GM23338 (cell line): ENCODE results near the gene SMYD3.

Experiments used
- CREB1 ChIP-seq: fragments of 250-450 bp; sonication (Bioruptor Pico); IDR thresholded peaks from 2 replicates; pipeline ENCODE4 v1.5.0; 2020; ENCODE audit warnings: low read depth, mild to moderate bottlenecking, moderate library complexity
- CTCF ChIP-seq, 2 experiments: fragments of 200-600 bp in 1 of 2; sonication (generic) in 1 of 2; conservative IDR thresholded peaks; 2 replicates each; pipeline versions ENCODE4 v1.5.1 to v1.6.1; 2016 to 2017; ENCODE audit warnings: antibody characterized with exemption in 2 of 2, low read depth in 2 of 2, mild to moderate bottlenecking in 2 of 2, moderate library complexity in 1 of 2
- EZH2 ChIP-seq: fragments of 200-600 bp; sonication (generic); IDR thresholded peaks from one replicate; pipeline ENCODE4 v1.8.0; 2017; ENCODE audit warnings: antibody characterized with exemption, mild to moderate bottlenecking, low read depth; ENCODE audit not compliant: unreplicated experiment
- EZH2phosphoT487 ChIP-seq: fragments of 200-600 bp; sonication (generic); IDR thresholded peaks from one replicate; pipeline ENCODE4 v1.8.1; 2018; ENCODE audit warnings: antibody characterized with exemption; ENCODE audit not compliant: unreplicated experiment
- JUNB ChIP-seq: IDR thresholded peaks from one replicate; pipeline ENCODE4 v1.6.1; 2016; ENCODE audit warnings: antibody characterized with exemption; ENCODE audit not compliant: unreplicated experiment
- NANOG ChIP-seq: IDR thresholded peaks from 2 replicates; pipeline ENCODE4 v1.6.1; 2016; ENCODE audit warnings: antibody characterized with exemption, borderline replicate concordance
- POLR2AphosphoS5 ChIP-seq: IDR thresholded peaks from 2 replicates; pipeline ENCODE4 v1.6.1; 2016; ENCODE audit warnings: antibody characterized with exemption, low read depth
- ZNF114 ChIP-seq: fragments of 250-450 bp; sonication (Bioruptor Pico); IDR thresholded peaks from 2 replicates; pipeline ENCODE4 v1.5.0; 2020; ENCODE audit warnings: mild to moderate bottlenecking, moderate library complexity
- ZNF331 ChIP-seq: fragments of 250-450 bp; sonication (Bioruptor Pico); IDR thresholded peaks from 2 replicates; pipeline ENCODE4 v1.5.0; 2020; ENCODE audit warnings: low read depth, mild to moderate bottlenecking, moderate library complexity
- TF ChIP-seq, protein P1 (sequence below): IDR thresholded peaks from one replicate; pipeline ENCODE4 v1.6.1; 2018; ENCODE audit warnings: antibody characterized with exemption; ENCODE audit not compliant: unreplicated experiment
- TF ChIP-seq, protein P2 (sequence below): IDR thresholded peaks from 2 replicates; pipeline ENCODE4 v1.6.1; 2016; ENCODE audit warnings: antibody characterized with exemption
- TF ChIP-seq, protein P3 (sequence below): fragments of 250-450 bp; sonication (Bioruptor Pico); IDR thresholded peaks from 2 replicates; pipeline ENCODE4 v1.5.0; 2020; ENCODE audit warnings: mild to moderate bottlenecking, moderate library complexity

DNA sequence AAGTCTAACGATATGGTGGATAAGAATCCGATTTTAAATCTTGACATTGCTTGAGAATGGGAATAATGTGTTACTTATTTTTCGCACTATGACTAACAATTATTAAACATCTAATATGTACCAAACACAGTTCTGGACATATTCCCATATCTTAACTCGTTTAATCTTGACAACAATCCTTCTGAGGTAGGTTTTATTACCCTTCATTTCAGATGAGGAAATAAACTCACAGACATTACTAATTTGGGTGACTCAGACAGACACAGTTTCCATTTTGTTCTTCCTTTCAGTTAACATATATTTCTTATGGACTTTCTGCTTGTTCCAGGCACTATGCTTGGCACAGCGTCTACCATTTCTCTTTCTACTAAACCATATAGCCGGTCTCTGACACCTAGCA is 244.8 kb downstream of the SMYD3 start:
- TF ChIP-seq CTCF (conservative IDR thresholded peaks at IDR 0.05; ENCODE audit: low read depth in 2 of 2) (no peak), EZH2 (no peak), POLR2AphosphoS5 (no peak), JUNB (no peak), NANOG (no peak), CREB1 (CRISPR knock-in tag) (no peak), EZH2phosphoT487 (no peak), ZNF114 (CRISPR knock-in tag) (no peak), ZNF331 (CRISPR knock-in tag) (no peak)
- TF ChIP-seq, protein P1, sequence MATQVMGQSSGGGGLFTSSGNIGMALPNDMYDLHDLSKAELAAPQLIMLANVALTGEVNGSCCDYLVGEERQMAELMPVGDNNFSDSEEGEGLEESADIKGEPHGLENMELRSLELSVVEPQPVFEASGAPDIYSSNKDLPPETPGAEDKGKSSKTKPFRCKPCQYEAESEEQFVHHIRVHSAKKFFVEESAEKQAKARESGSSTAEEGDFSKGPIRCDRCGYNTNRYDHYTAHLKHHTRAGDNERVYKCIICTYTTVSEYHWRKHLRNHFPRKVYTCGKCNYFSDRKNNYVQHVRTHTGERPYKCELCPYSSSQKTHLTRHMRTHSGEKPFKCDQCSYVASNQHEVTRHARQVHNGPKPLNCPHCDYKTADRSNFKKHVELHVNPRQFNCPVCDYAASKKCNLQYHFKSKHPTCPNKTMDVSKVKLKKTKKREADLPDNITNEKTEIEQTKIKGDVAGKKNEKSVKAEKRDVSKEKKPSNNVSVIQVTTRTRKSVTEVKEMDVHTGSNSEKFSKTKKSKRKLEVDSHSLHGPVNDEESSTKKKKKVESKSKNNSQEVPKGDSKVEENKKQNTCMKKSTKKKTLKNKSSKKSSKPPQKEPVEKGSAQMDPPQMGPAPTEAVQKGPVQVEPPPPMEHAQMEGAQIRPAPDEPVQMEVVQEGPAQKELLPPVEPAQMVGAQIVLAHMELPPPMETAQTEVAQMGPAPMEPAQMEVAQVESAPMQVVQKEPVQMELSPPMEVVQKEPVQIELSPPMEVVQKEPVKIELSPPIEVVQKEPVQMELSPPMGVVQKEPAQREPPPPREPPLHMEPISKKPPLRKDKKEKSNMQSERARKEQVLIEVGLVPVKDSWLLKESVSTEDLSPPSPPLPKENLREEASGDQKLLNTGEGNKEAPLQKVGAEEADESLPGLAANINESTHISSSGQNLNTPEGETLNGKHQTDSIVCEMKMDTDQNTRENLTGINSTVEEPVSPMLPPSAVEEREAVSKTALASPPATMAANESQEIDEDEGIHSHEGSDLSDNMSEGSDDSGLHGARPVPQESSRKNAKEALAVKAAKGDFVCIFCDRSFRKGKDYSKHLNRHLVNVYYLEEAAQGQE = no peak
- TF ChIP-seq, protein P2, sequence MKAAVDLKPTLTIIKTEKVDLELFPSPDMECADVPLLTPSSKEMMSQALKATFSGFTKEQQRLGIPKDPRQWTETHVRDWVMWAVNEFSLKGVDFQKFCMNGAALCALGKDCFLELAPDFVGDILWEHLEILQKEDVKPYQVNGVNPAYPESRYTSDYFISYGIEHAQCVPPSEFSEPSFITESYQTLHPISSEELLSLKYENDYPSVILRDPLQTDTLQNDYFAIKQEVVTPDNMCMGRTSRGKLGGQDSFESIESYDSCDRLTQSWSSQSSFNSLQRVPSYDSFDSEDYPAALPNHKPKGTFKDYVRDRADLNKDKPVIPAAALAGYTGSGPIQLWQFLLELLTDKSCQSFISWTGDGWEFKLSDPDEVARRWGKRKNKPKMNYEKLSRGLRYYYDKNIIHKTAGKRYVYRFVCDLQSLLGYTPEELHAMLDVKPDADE = no peak
- TF ChIP-seq, protein P3, sequence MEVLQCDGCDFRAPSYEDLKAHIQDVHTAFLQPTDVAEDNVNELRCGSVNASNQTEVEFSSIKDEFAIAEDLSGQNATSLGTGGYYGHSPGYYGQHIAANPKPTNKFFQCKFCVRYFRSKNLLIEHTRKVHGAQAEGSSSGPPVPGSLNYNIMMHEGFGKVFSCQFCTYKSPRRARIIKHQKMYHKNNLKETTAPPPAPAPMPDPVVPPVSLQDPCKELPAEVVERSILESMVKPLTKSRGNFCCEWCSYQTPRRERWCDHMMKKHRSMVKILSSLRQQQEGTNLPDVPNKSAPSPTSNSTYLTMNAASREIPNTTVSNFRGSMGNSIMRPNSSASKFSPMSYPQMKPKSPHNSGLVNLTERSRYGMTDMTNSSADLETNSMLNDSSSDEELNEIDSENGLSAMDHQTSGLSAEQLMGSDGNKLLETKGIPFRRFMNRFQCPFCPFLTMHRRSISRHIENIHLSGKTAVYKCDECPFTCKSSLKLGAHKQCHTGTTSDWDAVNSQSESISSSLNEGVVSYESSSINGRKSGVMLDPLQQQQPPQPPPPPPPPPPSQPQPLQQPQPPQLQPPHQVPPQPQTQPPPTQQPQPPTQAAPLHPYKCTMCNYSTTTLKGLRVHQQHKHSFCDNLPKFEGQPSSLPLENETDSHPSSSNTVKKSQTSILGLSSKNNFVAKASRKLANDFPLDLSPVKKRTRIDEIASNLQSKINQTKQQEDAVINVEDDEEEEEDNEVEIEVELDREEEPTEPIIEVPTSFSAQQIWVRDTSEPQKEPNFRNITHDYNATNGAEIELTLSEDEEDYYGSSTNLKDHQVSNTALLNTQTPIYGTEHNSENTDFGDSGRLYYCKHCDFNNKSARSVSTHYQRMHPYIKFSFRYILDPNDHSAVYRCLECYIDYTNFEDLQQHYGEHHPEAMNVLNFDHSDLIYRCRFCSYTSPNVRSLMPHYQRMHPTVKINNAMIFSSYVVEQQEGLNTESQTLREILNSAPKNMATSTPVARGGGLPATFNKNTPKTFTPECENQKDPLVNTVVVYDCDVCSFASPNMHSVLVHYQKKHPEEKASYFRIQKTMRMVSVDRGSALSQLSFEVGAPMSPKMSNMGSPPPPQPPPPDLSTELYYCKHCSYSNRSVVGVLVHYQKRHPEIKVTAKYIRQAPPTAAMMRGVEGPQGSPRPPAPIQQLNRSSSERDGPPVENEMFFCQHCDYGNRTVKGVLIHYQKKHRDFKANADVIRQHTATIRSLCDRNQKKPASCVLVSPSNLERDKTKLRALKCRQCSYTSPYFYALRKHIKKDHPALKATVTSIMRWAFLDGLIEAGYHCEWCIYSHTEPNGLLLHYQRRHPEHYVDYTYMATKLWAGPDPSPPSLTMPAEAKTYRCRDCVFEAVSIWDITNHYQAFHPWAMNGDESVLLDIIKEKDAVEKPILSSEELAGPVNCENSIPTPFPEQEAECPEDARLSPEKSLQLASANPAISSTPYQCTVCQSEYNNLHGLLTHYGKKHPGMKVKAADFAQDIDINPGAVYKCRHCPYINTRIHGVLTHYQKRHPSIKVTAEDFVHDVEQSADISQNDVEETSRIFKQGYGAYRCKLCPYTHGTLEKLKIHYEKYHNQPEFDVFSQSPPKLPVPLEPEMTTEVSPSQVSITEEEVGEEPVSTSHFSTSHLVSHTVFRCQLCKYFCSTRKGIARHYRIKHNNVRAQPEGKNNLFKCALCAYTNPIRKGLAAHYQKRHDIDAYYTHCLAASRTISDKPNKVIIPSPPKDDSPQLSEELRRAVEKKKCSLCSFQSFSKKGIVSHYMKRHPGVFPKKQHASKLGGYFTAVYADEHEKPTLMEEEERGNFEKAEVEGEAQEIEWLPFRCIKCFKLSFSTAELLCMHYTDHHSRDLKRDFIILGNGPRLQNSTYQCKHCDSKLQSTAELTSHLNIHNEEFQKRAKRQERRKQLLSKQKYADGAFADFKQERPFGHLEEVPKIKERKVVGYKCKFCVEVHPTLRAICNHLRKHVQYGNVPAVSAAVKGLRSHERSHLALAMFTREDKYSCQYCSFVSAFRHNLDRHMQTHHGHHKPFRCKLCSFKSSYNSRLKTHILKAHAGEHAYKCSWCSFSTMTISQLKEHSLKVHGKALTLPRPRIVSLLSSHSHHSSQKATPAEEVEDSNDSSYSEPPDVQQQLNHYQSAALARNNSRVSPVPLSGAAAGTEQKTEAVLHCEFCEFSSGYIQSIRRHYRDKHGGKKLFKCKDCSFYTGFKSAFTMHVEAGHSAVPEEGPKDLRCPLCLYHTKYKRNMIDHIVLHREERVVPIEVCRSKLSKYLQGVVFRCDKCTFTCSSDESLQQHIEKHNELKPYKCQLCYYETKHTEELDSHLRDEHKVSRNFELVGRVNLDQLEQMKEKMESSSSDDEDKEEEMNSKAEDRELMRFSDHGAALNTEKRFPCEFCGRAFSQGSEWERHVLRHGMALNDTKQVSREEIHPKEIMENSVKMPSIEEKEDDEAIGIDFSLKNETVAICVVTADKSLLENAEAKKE (CRISPR knock-in tag) = no peak
